Cardiac muscle cell (in vitro differentiated cells and primary cell): ENCODE results near the gene TPRG1. TPM values are rescaled to one million over a fixed set of nuclear protein-coding genes. Genes with fewer than 3 reads are reported as not detected.
A peak's percentile ranks its signal among the peaks of the same experiment; 100 is the strongest.

Experiments used
- DNase-seq, 2 donors: peaks; one replicate each; pipeline versions ENCODE4 v3.0.0 to v3.0.0-alpha.2; 2010 to 2017; ENCODE audit warnings: low read depth in 1 of 2, low spot score in 1 of 2
- H3K27ac ChIP-seq: fragments of 200-600 bp; sonication (generic); 2 replicates; pipeline ENCODE4 v1.5.1; 2016
- H3K27me3 ChIP-seq: fragments of 200-600 bp; sonication (generic); 2 replicates; pipeline ENCODE4 v1.6.0; 2016; ENCODE audit warnings: control low read depth
- H3K36me3 ChIP-seq: fragments of 200-600 bp; sonication (generic); 2 replicates; pipeline ENCODE4 v1.5.1; 2016; ENCODE audit warnings: control low read depth
- H3K4me1 ChIP-seq: fragments of 200-600 bp; sonication (generic); 2 replicates; pipeline ENCODE4 v1.8.1; 2017; ENCODE audit warnings: low read depth, mild to moderate bottlenecking, mixed run types
- H3K4me3 ChIP-seq: fragments of 200-600 bp; sonication (generic); 2 replicates; pipeline ENCODE4 v1.5.1; 2016; ENCODE audit warnings: mild to moderate bottlenecking
- H3K9me3 ChIP-seq: fragments of 200-600 bp; sonication (generic); 2 replicates; pipeline ENCODE4 v1.5.1; 2017; ENCODE audit warnings: low read depth, mild to moderate bottlenecking, control low read depth
- polyA plus RNA-seq: library from polyadenylated mRNA; unstranded; fragments of >200 nt; fragmentation: Nextera tagmentation; extraction: Ambion mirVana; gene quantifications from 2 replicates; pipeline ENCODE4 v1.2.1, GENCODE V29; 2016
- total RNA-seq: library from RNA; depleted of rRNA; stranded (reverse); fragments of >200 nt; gene quantifications from 2 replicates; pipeline ENCODE4 v1.2.3, GENCODE V29; 2016
- TF ChIP-seq, protein P1 (sequence below): IDR thresholded peaks from 2 replicates; pipeline ENCODE4 v1.5.1; 2012; ENCODE audit warnings: low read depth, mild to moderate bottlenecking, low read length

The TPRG1 gene
- total and polyA plus RNA-seq, 2 experiments from 2014 or later, result 0.09 to 0.48 TPM

DNA sequence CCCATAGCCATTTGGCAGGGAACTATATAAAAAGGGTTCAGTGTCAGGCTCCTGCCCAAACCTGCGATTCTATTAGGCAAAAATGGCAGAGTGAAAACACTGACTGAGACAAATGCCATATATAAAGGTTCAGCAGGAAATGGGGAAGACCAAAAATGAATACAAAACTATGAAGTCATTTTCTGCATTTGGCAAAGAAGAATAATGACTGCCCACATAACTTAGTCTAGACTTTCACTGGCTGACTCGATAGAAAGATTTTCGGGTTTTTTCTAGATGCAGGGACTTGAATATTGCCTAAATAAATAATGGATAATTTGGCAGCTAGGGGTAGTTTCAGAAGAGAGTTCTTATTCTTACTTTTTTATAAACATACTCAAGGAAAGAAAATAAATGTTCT lies 178.0 kb downstream of the TPRG1 start:
- no peaks in the 10 kb centered on the region for H3K27me3 ChIP-seq
- DNase-seq, result no peak
- no peaks in the 10 kb centered on the region for H3K36me3 ChIP-seq
- no peaks in the 10 kb centered on the region for H3K4me1 ChIP-seq
- no peak overlapping the region for H3K4me3 ChIP-seq
- H3K27ac ChIP-seq, result no peak overlapping the region
- H3K9me3 ChIP-seq, result no peaks in the 10 kb centered on the region
- TF ChIP-seq, protein P1, sequence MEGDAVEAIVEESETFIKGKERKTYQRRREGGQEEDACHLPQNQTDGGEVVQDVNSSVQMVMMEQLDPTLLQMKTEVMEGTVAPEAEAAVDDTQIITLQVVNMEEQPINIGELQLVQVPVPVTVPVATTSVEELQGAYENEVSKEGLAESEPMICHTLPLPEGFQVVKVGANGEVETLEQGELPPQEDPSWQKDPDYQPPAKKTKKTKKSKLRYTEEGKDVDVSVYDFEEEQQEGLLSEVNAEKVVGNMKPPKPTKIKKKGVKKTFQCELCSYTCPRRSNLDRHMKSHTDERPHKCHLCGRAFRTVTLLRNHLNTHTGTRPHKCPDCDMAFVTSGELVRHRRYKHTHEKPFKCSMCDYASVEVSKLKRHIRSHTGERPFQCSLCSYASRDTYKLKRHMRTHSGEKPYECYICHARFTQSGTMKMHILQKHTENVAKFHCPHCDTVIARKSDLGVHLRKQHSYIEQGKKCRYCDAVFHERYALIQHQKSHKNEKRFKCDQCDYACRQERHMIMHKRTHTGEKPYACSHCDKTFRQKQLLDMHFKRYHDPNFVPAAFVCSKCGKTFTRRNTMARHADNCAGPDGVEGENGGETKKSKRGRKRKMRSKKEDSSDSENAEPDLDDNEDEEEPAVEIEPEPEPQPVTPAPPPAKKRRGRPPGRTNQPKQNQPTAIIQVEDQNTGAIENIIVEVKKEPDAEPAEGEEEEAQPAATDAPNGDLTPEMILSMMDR, result no peak

DNA sequence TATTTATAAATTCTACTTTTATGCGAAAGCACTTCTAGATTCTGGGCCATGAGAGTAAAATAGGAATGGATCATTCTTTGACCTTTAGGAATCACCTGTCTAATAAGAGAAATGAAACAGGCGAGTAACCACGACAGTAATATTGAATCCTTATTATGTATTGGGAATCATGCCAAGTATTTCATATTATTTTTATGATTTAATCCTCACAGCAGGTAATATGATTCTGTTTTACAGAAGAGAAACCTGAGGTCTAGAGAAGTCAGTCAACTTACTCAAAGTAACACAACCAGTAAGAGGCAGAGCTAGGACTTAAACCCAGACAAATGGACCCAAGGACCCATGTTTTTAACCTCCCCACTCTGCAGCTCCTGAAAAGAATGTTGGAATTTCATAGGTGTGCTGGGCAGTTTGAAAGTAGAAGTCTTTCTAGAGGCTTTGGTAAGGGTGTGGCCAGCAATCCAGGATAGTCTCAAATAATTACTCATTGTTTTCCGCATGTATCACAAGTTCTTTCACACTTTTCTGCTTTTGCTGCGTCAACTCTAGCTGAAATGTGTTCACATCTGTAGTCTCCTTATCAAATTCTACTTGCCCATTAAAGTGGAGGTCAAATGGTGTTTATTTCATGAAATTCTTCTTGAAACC lies 181.7 kb downstream of the TPRG1 start:
- Histone ChIP-seq H3K4me1 (no peaks in the 10 kb centered on the region), H3K4me3 (no peak overlapping the region), H3K36me3 (no peaks in the 10 kb centered on the region), H3K27ac (no peak overlapping the region), H3K9me3 (no peaks in the 10 kb centered on the region), H3K27me3 (no peaks in the 10 kb centered on the region)
- TF ChIP-seq, protein P1, result no peak
- DNase-seq, result no peak

DNA sequence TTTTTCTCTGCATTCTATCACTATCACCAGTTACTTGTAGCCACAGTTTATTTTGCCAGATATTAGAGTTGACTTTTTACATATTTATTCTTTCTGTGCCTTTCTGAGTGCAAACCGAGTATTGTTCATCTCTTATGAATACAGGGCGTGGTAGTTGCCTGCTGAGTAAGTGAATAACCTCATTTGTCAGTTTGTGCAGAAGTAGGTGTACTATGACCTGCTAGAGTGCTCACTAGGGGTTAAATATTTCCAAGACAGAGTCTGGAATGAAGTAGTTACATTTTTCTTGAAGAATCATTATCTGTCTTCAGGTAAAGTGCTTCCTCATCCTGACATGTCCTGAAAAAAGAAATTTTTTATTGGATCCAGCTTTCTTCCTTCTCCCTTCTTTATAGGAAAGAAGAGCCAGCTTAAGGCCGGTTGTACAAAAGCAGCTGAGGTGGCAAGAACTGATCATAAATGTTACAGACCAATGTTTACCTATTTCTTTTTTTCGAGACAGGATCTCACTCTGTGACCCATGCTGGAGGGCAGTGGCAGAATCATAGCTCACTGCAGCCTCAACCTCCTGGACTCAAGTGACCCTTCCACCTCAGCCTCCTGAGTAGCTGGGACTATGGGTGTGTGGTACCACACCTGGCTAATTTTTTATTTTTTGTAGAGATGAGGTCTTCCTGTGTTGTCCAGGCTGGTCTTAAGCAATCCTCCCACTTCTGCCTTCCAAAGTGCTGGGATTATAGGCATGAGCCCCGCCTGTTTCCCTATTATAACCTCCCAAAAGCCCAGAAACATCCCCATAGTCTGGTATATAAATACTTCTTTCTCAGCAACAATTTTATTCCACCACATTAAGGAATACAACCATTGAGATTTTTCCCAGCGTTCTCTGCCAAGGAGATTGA lies 182.5 kb downstream of the TPRG1 start:
- H3K36me3 ChIP-seq, result no peaks in the 10 kb centered on the region
- H3K4me3 ChIP-seq, result no peak overlapping the region
- H3K4me1 ChIP-seq, result no peaks in the 10 kb centered on the region
- no peak overlapping the region for H3K27ac ChIP-seq
- TF ChIP-seq, protein P1, result no peak
- no peaks in the 10 kb centered on the region for H3K9me3 ChIP-seq
- H3K27me3 ChIP-seq, result no peaks in the 10 kb centered on the region
- DNase-seq, result no peak

DNA sequence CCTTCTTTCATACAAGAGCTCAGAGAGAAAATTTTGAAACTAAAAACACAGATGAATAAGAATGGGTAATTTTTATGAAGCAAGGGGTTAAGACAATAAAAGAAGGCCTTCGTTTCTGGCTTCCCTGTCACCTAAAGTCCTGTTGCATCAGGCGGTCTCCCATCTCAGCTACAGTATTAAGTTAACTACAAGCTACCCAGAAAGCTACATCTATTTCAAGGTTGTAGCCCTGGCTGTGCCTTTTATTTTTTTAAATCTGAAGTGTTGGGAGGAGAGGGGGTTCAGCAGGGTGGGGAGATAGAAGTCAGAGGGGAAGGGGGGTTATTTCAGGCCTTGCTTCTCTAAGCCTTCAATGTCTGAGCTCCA lies 183.3 kb downstream of the TPRG1 start:
- H3K27me3 ChIP-seq, result no peaks in the 10 kb centered on the region
- no peak for DNase-seq
- no peaks in the 10 kb centered on the region for H3K36me3 ChIP-seq
- H3K27ac ChIP-seq, result no peak overlapping the region
- H3K4me1 ChIP-seq, result no peaks in the 10 kb centered on the region
- no peak overlapping the region for H3K4me3 ChIP-seq
- no peaks in the 10 kb centered on the region for H3K9me3 ChIP-seq
- TF ChIP-seq, protein P1, result no peak

DNA sequence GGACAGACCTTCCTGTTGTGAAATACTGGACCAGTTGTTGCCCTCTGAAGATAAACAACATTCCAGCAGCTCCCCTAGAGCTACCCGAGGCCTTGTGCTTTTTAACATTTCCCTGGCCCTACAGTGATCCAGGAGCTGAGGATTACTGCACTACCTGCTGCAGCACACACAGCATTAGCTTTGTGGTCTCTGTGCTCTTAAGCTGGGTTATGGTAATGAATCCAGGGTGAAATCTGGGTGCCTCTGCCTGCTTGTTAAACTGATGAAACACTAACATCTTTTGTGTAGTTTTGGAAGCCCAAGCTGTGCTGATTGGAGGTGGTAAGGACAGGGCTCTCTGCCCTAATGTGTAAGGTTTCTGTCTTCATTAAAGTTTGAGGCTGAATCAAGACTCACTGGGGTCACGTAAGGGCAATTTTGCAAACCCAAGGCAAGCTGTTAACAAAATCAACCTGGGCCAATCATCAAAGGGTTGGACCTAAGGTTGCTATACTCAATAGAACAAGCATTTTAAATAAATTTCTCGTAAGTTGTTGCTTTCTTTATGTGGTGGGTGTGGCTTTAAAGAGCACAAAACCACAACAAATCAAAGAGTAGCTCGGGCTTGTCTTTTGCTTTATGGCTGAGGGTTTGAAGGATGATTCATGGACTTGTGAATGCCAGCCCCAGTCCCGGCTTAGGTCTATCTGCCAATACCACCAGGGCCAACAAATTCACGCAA lies 183.9 kb downstream of the TPRG1 start:
- Histone ChIP-seq H3K4me3 (no peak overlapping the region), H3K4me1 (no peaks in the 10 kb centered on the region), H3K36me3 (no peaks in the 10 kb centered on the region), H3K27ac (no peak overlapping the region), H3K27me3 (no peaks in the 10 kb centered on the region), H3K9me3 (no peaks in the 10 kb centered on the region)
- TF ChIP-seq, protein P1, result no peak
- DNase-seq, result peak in 1 of 2 donors; percentile 91
